Measurements from ENCODE around the gene SYNGAP1.
"Not testable (repeated sequence)": the region's sequence is repeated elsewhere in the genome, so short reads cannot be mapped to it uniquely, and the experiment has no call there.

Gene SYNGAP1

DNA sequence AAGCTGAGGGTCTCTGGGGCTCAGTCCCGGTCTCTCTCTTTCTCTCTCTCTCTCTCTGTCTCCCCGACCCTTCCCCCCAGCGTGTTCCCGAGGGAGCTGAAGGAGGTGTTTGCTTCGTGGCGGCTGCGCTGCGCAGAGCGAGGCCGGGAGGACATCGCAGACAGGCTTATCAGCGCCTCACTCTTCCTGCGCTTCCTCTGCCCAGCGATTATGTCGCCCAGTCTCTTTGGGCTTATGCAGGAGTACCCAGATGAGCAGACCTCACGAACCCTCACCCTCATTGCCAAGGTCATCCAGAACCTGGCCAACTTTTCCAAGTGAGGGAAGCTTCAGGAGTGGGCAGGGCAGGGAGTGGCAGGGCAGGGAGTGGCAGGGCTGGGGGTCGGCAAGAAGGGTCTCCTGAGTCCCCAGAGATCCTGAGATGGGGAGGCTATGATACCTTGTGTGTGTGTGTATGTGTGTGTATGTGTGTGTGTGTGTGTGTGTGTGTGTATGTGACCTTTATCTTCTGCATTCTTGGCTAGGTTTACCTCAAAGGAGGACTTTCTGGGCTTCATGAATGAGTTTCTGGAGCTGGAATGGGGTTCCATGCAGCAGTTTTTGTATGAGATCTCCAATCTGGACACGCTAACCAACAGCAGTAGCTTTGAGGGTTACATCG lies 20.9 kb downstream of the SYNGAP1 start:
- no peak for FAIRE-seq

DNA sequence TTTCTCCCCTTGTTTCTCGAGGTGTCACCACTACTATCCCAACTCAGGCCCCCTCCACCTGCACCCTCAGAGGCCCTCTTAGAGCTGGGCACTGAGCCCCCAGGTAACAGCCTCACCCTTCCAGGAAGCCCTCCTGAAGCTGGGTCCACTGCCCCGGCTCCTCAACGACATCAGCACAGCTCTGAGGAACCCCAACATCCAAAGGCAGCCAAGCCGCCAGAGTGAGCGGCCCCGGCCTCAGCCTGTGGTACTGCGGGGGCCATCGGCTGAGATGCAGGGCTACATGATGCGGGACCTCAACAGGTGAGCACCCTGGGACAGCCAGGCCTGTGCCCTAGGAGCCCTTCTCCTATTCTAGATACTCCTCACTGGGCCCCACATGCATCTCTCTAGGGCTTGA lies 21.6 kb downstream of the SYNGAP1 start:
- no peak for FAIRE-seq

DNA sequence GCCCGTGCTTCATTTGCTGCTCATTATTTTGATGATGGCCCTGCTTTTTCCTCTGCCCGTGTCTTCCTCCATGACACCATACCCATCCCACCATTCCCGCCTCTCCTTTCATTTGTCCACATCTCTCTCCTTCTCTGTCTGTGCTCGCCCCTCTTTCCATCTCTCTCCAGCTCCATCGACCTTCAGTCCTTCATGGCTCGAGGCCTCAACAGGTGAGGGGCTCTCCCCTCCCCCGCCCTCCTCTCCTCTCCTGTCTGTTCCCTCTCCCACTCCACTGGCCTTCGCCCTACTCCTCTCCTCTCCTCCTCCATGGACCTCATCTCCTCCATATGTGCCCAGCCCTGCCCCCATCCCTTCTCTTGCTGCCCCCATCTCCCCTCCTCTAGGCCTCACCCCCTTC lies 22.4 kb downstream of the SYNGAP1 start:
- FAIRE-seq = no peak

DNA sequence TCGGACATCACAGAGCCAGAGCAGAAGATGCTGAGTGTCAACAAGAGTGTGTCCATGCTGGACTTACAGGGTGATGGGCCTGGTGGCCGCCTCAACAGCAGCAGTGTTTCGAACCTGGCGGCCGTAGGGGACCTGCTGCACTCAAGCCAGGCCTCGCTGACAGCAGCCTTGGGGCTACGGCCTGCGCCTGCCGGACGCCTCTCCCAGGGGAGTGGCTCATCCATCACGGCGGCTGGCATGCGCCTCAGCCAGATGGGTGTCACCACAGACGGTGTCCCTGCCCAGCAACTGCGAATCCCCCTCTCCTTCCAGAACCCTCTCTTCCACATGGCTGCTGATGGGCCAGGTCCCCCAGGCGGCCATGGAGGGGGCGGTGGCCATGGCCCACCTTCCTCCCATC lies 23.2 kb downstream of the SYNGAP1 start:
- FAIRE-seq = no peak

DNA sequence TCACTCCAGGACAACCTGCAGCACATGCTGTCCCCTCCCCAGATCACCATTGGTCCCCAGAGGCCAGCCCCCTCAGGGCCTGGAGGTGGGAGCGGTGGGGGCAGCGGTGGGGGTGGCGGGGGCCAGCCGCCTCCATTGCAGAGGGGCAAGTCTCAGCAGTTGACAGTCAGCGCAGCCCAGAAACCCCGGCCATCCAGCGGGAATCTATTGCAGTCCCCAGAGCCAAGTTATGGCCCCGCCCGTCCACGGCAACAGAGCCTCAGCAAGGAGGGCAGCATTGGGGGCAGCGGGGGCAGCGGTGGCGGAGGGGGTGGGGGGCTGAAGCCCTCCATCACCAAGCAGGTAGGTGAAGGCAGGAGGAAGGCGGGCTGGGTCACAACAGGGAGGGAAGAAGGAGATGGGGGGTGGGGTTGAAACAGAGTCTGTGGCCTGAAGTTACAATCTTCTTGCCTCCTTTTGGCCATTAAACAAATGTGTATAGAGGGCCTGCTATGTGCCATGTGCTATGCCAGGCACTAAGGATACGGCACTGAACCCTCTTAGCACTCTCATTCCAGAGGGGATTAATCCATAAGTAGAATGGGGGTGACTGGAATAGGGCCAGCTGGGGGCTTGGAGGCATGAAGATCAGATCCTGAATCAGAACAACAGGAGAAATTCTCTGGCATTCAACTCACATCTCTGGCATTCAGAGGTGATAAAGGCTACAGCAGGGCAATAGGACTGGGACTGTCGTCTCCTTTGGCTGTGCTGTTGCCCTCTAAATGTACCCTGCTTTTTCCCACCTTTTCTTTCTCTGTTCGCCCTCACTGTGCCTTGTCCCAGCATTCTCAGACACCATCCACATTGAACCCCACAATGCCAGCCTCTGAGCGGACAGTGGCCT lies 24.0 kb downstream of the SYNGAP1 start:
- no peak for FAIRE-seq

DNA sequence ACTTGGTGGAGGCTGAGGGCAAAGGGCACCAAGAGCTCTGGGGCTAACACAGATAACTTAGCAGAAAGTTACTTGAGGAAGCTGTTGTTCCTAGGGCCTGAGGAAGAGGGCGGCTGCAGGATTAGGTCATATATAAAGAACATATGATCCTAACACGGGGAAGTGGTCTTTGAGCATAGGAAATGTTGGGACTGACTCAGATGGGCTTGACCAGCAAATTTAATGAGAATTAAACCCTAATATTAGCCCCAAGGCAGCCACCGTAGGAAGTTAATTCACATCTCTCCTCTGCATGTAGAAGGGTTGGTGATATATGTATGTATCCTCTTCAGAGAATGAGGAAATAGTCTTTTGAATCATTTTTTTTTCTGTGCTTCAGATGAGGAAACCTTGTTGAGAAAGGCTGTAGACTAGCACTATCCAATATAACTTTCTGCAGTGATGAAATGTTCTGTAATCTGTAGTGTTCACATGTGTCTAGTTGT lies 25.3 kb downstream of the SYNGAP1 start:
- no peak for FAIRE-seq

DNA sequence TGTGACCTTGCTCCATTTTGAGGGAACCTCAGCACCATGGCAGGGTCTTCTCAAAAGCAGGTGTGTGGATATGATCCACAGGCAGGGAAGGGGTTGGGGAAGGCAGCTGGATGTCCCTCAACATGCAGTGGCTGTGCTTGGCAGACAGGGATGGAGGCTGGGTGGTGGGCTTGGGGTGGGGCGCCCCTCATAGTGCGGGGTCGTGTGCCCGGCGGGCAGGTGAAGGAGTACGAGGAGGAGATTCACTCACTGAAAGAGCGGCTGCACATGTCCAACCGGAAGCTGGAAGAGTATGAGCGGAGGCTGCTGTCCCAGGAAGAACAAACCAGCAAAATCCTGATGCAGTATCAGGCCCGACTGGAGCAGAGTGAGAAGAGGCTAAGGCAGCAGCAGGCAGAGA lies 26.5 kb downstream of the SYNGAP1 start:
- FAIRE-seq = no peak

DNA sequence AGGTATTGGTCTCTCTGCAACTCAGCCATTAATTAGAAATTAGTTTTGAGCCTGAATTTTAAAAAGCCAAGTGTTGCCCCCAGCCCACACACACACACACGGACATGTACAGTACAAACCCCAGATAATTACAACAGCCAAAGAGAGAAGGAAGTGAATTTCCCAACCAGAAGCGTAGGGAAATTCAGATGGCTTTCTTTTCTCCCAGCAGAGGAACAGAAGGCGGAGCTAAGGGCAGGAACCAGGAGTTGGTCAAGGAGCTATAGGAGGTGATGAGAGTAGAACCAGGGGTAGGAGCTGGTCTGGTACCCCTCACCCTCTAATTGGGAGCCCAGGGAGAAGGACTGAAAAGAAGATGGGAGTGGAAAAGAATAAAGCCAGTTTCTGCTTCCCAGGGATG lies 30.6 kb downstream of the SYNGAP1 start:
- FAIRE-seq = no peak

DNA sequence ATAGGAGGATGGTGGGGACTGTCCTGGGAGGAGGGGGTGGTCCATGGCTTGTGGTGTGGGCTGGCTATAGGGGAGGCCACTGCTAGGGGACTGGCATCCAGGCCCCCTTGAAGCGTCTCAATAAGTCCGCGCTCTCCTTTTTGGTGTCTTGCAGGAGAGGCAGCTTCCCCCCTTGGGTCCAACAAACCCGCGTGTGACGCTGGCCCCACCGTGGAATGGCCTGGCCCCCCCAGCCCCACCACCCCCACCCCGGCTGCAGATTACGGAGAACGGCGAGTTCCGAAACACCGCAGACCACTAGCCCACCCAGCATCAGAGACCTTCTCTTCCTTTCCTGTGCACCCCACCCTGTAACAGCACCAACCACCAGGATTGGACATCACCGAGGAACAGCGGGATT lies 31.7 kb downstream of the SYNGAP1 start:
- FAIRE-seq = no peak

DNA sequence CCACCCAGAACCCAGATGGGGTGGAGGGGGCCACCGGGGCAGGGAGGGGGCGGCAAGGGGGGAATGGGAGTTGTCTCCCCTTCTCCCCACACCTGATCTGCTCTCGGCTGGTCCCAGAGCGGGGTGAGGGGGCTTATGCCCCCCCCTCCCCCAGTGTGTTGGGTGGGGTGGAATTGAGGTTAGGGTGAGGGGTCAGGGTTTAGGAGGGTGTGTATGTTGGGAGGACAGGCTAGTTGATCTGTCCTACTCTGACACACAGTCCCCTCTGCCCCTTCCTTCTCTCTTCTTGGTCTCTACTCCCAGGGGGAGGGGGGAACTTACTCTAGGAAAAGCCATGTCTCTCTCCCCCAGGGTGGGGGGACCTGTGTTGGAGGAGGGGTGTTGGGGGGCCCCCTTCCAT lies 32.6 kb downstream of the SYNGAP1 start:
- no peak for FAIRE-seq

DNA sequence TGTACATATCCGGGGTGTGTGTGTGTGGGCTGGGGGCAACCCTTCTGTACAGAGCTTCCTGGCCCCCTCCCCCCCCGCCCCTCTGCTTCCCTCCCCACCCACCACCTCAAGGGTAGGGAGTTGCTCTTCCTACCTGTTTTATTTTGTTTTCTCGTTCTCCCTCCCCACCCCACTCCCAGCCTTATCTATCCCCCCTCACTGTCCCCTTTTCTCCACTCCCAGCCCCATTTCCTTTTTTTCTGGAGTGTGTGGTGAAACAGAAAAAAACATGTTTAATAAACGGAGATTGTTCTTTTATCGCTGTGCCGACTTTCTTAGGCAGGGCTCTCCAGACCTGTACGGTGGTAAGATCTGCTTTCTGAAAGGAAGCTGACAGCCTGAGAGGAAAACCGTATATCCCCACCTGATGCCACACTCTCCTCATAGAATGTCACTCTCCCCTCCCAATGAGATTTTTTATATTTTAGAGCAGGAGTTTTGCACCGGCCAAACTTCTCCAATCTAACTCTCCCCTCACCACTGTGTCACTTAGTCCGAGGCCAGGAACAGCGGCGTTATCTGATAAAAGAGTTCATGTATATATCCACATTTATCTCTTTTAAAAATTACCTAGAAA lies 33.6 kb downstream of the SYNGAP1 start:
- FAIRE-seq = no peak

DNA sequence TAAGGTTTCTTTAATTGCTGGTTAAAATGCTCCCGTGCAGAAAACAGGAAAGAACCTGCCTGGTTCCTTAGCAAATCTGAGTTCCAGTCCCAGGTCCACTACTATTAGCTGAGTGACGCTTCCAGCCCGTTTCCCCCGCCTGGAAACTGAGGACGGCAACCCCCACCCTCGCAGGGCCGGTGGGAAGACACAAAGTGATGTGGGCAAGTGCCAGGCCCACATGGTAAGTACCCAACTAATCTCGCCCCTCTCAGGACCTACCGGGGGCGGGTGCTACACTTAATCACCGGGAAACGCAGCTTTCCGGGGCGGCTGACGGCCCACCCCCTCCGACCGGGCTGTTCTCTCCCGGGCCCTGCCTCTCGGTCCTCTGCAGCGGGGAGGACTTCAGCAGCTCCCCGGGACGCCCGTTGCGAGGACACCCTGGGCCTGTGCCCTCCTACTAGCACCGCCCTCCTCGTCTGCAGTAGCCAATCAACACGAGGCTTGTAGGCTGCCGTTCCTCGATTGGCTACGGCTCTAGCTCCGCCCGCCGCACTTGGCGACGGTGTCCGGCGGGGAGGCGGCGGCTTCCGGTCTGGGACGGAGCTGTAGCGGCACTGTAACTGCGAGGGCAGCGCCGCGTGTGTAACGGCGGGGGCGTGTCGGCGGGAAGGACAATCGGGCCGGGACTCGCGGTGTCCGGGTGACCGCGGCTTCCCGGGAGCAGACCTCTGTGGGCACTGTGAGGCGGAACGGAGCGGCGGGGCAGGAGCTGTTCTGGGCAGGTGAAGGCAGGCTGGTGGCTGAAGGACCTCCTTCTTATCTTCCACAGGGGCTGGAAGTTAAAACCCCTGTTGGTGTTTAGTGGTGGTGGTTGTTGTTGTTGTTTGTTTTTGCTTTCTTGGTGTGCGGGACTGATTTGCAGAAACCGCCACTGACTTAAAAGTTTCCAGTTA lies 34.4 kb downstream of the SYNGAP1 start, which contains the start of gene ZBTB9:
TSS of gene ZBTB9 (plus strand) at position 568 of the 938 bp plus-strand sequence. CDS start 525 bp downstream, outside the sequence.
- FAIRE-seq = peak; percentile 97

DNA sequence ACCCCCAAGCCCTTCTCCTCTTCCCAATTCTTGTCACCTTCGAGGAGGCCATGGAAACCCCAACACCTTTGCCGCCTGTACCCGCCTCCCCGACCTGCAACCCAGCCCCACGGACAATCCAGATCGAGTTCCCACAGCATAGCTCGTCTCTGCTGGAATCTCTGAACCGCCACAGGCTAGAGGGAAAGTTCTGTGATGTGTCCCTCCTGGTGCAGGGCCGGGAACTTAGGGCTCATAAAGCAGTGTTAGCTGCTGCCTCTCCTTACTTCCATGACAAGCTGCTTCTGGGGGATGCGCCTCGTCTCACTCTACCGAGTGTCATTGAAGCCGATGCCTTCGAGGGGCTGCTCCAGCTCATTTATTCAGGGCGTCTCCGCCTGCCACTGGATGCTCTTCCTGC lies 35.2 kb downstream of the SYNGAP1 start:
- no peak for FAIRE-seq

DNA sequence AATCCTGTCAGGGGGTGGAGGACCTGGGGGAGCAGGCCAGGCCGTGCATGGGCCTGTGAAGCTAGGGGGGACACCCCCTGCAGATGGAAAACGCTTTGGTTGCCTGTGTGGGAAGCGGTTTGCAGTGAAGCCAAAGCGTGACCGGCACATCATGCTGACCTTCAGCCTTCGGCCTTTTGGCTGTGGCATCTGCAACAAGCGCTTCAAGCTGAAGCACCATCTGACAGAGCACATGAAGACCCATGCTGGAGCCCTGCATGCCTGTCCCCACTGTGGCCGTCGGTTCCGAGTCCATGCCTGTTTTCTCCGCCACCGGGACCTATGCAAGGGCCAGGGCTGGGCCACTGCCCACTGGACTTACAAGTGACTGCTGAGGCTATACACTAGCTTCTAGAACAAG lies 36.3 kb downstream of the SYNGAP1 start:
- no peak for FAIRE-seq

DNA sequence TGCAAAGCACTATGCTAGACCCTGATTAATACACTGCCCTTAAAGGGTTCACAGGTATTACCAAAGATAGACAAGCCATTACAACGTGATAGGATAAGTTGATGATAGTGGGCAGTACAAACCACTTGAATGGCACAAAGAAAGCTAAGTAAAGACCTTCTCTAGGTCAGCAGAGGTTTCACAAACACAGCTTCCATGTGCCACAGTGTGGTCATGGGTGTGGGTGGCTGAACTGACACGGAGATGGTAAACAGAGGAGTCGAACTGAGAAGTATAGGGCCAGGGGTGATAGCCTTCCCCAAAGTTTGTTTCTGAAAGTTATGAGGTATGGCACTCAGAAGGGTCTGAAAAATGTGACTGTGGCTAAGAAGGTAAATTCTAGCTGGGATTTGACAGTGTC lies 38.8 kb downstream of the SYNGAP1 start:
- no peak for FAIRE-seq

DNA sequence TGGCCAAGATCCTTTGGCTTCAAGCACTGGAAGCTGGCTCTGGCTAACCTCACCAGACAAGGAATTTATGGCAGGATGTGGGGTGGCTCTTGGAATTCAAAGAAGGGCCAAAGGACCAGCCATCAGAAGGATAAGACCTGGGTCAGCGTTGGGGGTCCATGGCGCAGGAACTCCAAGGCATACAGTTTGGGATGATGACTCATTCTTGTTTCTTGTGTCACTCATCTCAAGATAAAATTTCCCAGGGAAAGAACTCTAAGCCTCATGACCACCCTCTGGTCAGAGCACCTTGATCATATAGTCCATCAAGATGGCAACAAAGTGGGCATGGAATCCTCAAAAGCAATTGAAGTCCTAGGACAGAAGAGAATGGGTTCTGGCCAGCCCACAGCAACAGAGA lies 39.4 kb downstream of the SYNGAP1 start:
- FAIRE-seq = no peak

DNA sequence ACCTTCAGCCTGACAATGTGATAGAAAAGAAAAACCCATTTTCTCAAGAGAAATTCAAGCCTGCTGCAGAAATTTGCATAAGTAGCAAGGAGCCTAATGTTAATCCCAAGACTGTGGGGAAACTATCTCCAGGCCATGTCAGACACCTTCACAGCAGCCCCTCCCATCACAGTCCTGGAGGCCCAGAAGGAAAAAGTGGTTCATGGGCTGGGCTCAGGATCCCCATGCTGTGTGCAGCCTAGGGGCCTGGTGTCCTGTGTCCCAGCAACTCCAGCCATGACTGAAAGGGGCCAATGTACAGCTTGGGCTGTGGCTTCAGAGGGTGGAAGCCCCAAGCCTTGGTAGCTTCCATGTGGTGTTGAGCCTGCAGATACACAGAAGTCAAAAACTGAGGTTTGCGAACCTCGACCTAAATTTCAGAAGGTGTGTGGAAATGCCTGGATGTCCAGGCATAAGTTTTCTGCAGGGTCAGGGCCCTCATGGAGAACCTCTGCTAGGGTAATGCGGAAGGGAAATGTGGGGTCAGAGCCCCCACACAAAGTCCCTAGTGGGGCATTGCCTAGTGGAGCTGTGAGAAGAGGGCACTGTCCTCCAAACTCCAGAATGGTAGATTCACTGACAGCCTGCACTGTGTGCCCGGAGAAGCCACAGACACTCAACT lies 46.3 kb downstream of the SYNGAP1 start:
- no peak for FAIRE-seq

DNA sequence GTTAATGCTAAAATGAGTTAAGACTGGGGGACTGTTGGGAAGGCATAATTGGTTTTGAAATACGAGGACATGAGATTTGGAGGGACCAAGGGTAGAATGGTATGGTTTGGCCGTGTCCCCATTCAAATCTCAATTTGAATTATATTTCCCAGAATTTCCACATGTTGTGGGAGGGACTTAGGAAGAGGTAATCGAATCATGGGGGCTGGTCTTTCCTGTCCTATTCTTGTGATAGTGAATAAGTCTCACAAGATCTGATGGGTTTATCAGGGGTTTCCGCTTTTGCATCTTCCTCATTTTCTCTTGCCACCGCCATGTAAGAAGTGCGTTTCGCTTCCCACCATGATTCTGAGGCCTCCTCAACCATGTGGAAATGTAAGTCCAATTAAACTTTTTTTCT lies 47.2 kb downstream of the SYNGAP1 start:
- FAIRE-seq = no peak

DNA sequence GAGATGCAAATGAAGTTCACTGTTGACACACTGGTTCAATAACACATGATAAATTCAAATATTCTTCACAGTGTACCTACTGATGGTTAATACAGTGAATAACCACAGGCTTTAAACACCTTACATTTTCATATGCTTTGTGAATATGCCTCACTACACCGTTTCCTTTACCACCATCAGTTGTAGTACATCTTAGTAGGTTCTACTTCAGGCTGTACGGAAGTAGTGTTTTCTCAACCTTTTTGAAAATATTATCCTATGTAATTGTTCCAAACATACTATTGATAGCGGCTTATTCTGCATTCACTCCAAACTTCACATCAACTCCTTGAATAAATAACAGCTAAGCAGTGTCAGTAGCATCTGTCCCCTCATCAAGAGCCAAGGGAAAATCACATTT lies 49.8 kb downstream of the SYNGAP1 start:
- FAIRE-seq = no peak

DNA sequence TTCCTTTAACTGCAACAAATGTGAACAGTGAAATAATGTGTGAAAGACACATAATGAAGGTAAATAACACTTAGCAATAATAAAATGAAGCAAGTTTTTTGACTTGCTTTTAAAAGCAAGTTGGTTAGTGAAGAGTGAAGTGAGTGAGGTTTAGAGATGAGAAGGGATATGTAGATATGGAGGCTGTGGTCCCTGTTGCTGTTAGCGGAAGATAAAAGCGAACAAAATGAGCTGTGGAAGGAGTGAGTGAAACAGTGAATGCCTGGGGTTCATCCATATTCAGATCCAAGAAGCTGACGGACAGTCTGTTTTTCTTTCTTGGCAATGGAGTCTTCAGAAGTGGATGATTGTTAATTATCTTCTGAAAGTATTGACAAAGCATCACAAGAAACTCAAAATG lies 58.0 kb downstream of the SYNGAP1 start:
- no peak for FAIRE-seq

DNA sequence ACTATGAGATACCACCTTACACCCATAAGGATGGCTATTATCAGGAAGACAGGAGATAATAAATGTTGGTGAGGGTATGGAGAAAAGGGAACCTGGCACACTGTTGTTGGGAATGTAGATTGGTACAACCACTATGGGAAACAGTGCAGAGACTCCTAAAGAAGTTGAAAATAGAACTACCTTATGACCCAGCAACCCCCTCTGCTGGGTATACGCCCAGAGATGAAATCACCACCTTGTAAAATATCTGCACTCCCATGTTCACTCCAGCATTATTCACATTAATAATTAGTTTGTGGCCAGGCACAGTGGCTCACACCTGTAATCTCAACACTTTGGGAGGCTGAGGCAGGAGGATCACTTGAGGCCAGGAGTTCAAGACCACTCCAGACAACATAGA lies 61.3 kb downstream of the SYNGAP1 start:
- FAIRE-seq = no peak

DNA sequence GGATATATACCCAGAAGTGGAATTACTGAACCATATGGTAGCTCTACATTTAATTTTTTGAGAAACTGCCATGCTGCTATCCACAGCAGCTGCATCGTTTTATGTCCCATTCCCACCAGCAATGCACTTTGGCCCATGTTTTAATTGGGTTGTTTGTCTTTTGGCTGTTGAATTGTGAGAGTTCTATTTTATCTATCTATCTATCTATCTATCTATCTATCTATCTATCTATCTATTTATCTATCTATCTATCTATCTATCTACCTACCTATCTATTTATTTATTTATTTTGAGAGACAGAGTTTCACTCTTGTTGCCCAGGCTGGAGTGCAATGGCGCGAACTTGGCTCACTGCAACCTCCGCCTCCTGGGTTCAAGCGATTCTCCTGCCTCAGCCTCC lies 62.8 kb downstream of the SYNGAP1 start:
- FAIRE-seq = not testable (repeated sequence)
